Embryonic facial prominence (tissue), 1 donor: ENCODE data around the gene CYTIP.
"Not testable (repeated sequence)": the region's sequence is repeated elsewhere in the genome, so short reads cannot be mapped to it uniquely, and the experiment has no call there.

Source experiments
- DNase-seq: peaks from one replicate; pipeline ENCODE4 v3.0.0-alpha.2; 2016; ENCODE audit errors: extremely low spot score

Gene CYTIP

DNA sequence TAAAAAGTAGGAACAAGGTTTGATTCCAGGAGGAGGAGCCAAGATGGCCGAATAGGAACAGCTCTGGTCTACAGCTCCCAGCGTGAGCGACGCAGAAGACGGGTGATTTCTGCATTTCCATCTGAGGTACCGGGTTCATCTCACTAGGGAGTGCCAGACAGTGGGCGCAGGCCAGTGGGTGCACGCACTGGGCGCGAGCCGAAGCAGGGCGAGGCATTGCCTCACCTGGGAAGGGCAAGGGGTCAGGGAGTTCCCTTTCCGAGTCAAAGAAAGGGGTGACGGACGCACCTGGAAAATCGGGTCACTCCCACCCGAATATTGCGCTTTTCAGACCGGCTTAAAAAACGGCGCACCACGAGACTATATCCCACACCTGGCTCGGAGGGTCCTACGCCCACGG, 75.4 kb downstream of the CYTIP start:
- DNase-seq, result not testable (repeated sequence)

GRCh38 chr2:157367704-157368103, 76.2 kb downstream of the CYTIP start:
- DNase-seq, result no peak
